ENCODE data around the gene ZDHHC1.

Gene ZDHHC1

DNA sequence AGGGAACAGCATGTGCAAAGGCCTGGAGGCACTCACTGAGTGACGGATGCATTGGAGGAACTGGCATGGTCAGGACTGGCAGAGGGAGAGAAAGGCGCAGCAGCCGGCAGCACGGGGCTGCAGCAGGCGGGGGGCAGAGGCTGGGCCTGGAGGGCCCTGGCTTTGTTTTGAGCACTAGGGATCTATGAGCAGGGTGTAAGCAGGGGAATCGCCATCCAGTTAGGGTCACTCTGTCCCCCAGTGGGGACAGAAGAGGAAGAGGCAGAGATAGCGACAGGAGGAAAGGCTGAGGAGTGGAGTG, 28.8 kb upstream of the ZDHHC1 start:
- TF ChIP-seq, protein P1, sequence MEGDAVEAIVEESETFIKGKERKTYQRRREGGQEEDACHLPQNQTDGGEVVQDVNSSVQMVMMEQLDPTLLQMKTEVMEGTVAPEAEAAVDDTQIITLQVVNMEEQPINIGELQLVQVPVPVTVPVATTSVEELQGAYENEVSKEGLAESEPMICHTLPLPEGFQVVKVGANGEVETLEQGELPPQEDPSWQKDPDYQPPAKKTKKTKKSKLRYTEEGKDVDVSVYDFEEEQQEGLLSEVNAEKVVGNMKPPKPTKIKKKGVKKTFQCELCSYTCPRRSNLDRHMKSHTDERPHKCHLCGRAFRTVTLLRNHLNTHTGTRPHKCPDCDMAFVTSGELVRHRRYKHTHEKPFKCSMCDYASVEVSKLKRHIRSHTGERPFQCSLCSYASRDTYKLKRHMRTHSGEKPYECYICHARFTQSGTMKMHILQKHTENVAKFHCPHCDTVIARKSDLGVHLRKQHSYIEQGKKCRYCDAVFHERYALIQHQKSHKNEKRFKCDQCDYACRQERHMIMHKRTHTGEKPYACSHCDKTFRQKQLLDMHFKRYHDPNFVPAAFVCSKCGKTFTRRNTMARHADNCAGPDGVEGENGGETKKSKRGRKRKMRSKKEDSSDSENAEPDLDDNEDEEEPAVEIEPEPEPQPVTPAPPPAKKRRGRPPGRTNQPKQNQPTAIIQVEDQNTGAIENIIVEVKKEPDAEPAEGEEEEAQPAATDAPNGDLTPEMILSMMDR (IDR thresholded peaks at IDR 0.05; ENCODE audit: control insufficient read depth, extremely low read depth, insufficient read depth), result no peak
- no peak overlapping the region for H3K4me3 ChIP-seq (ENCODE audit: low read depth, low read length)
- DNase-seq (ENCODE audit: low read depth), result no peak

GRCh38 chr16:67444259-67445125, 28.2 kb upstream of the ZDHHC1 start:
- TF ChIP-seq, protein P1 (IDR thresholded peaks at IDR 0.05; ENCODE audit: control insufficient read depth, extremely low read depth, insufficient read depth), result no peak
- no peak overlapping the region for H3K4me3 ChIP-seq (ENCODE audit: low read depth, low read length)
- DNase-seq (ENCODE audit: low read depth), result no peak

DNA sequence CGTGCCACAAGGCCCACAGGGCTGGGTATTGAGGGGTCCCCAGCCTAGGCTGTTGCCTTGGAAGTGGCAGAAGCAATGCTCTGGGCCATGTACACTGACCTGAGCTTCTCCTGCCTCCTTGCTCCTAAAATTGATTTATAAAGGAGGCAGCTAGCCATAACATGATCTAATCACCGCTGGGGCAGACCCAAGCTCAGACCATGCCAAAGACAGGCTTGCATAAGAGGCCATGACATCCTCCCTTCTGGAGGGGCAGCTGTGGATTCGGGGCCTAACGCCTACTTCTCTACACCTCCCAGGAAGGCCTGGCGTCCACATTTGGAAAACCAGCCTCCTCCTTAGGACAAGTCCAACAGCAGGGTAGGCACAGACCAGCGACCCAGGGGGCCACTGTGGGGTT, 27.0 kb upstream of the ZDHHC1 start:
- TF ChIP-seq, protein P1 (IDR thresholded peaks at IDR 0.05; ENCODE audit: control insufficient read depth, extremely low read depth, insufficient read depth), result no peak
- DNase-seq (ENCODE audit: low read depth), result no peak
- no peak overlapping the region for H3K4me3 ChIP-seq (ENCODE audit: low read depth, low read length)

DNA sequence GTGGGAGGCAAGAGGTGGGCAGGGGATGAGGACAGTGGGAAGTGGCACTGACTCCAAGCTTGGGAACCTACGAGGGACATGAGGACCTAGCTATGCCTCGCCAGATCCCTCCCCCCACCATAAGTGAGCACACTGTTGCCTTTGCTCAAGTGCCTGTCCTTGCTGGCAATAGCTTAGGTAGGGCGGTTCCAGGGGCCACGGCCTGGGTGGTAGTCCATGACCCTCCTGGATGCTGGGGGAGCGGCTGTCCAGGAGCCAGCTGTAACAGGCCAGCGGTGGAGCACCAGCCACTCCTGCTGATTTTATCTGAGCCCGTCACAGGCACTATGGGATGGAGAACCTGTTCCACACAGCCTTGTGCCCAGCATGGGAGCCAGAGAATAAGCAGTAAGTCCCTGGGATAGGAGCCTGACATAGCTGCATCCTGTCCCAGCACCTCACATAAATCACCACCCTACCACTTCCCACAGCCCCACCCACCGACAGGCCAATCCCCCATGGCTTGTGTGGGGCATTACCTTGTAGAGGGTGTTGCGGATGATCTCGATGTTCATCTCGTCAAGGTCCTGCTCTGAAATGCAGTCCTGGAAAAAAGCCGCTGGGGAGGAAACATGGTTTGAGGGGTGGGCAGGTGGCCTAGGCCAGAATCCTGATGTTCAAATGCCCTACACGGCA, 26.4 kb upstream of the ZDHHC1 start:
- TF ChIP-seq, protein P1 (IDR thresholded peaks at IDR 0.05; ENCODE audit: control insufficient read depth, extremely low read depth, insufficient read depth), result no peak
- H3K4me3 ChIP-seq (ENCODE audit: low read depth, low read length), result no peak overlapping the region
- DNase-seq (ENCODE audit: low read depth), result no peak

- TF ChIP-seq, protein P1 (IDR thresholded peaks at IDR 0.05; ENCODE audit: control insufficient read depth, extremely low read depth, insufficient read depth), result no peak
- no peak for DNase-seq (ENCODE audit: low read depth)
- no peak overlapping the region for H3K4me3 ChIP-seq (ENCODE audit: low read depth, low read length)
Observed at GRCh38 chr16:67441907-67442306, 25.6 kb upstream of the ZDHHC1 start.

DNA sequence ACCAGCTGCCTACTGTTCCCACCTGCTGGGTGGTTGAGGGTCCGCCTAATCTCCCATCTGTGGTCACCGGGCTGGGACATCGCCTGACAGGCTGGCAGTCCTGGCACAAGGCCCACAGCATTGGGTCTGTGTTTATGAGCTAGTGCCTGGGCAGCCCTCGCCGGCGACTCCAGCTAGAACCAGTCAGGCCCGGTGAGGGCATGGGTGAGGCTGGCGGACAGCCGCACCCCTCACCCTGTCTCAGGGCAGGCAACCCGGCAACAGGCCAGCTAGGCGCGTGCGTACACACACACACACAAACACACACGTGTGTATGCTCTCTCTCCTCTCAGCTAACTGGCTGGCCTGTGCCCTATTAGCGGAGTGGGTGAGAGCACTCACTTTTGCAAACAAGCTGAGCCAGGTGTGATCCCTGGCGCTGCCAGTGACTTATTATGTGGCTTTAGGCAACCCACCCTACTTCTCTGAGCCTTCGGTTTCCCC, 25.0 kb upstream of the ZDHHC1 start:
- peak; percentile 96 for DNase-seq (ENCODE audit: low read depth)
- H3K4me3 ChIP-seq (ENCODE audit: low read depth, low read length), result no peak overlapping the region
- TF ChIP-seq, protein P1 (IDR thresholded peaks at IDR 0.05; ENCODE audit: control insufficient read depth, extremely low read depth, insufficient read depth), result no peak

Measured in LNCaP clone FGC (cell line).